ENCODE results near the gene LGR4. TPM values are rescaled to one million over a fixed set of nuclear protein-coding genes. Genes with fewer than 3 reads are reported as not detected.
A peak's percentile ranks its signal among the peaks of the same experiment; 100 is the strongest.

The LGR4 gene
- total and polyA plus RNA-seq, 2 of the 13 experiments (the other 11 are each of a cell fraction or from before 2014, with no cell fraction given) = 42.1 to 68.7 TPM

DNA sequence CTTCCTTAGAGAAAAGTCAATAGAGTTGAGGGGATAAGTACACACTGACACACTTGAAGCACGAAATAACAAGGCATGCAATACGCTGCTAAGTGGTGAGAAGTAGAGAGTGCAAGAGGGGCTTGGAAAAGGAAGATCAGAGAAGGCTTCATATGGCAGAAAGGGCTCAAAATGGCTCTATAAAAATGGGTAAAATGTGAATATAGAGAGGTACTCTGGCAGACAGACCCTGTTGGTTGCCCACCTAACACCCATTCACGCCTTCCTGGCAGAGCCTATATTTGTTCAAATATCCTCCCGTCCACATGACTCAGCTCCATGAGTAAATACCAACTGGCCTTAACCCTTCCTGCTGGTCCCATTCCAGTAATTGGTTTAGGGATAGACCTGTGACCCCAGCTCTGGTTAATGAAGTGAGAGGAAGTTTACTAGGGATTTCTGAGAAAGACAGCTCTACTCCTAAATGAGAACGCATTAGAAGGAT, 70.7 kb downstream of the LGR4 start (continued):
- TF ChIP-seq, protein P1, sequence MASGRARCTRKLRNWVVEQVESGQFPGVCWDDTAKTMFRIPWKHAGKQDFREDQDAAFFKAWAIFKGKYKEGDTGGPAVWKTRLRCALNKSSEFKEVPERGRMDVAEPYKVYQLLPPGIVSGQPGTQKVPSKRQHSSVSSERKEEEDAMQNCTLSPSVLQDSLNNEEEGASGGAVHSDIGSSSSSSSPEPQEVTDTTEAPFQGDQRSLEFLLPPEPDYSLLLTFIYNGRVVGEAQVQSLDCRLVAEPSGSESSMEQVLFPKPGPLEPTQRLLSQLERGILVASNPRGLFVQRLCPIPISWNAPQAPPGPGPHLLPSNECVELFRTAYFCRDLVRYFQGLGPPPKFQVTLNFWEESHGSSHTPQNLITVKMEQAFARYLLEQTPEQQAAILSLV (CRISPR knock-in tag; IDR thresholded peaks at IDR 0.05; ENCODE audit: borderline replicate concordance) = no peak; the same call in 1 of the 2 replicates
- TF ChIP-seq, protein P2, sequence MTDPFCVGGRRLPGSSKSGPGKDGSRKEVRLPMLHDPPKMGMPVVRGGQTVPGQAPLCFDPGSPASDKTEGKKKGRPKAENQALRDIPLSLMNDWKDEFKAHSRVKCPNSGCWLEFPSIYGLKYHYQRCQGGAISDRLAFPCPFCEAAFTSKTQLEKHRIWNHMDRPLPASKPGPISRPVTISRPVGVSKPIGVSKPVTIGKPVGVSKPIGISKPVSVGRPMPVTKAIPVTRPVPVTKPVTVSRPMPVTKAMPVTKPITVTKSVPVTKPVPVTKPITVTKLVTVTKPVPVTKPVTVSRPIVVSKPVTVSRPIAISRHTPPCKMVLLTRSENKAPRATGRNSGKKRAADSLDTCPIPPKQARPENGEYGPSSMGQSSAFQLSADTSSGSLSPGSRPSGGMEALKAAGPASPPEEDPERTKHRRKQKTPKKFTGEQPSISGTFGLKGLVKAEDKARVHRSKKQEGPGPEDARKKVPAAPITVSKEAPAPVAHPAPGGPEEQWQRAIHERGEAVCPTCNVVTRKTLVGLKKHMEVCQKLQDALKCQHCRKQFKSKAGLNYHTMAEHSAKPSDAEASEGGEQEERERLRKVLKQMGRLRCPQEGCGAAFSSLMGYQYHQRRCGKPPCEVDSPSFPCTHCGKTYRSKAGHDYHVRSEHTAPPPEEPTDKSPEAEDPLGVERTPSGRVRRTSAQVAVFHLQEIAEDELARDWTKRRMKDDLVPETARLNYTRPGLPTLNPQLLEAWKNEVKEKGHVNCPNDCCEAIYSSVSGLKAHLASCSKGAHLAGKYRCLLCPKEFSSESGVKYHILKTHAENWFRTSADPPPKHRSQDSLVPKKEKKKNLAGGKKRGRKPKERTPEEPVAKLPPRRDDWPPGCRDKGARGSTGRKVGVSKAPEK (CRISPR knock-in tag; IDR thresholded peaks at IDR 0.05; ENCODE audit: borderline replicate concordance) = 0 out of 2 replicates have a peak, but pooled peaks have one; percentile 40
- no peak for TF ChIP-seq ZMYM2 (CRISPR knock-in tag; IDR thresholded peaks at IDR 0.05)
- no peak for TF ChIP-seq MTF1 (CRISPR knock-in tag; IDR thresholded peaks at IDR 0.05)
- peak; percentile 49; the same call in 1 of the 2 replicates for TF ChIP-seq ZMAT3 (CRISPR knock-in tag; conservative IDR thresholded peaks at IDR 0.05)
- TF ChIP-seq SAFB2 (CRISPR knock-in tag; IDR thresholded peaks at IDR 0.05; ENCODE audit: borderline replicate concordance, low read depth) = peak; percentile 49; the same call in 1 of the 2 replicates
- no peak for TF ChIP-seq ZNF337 (CRISPR knock-in tag; IDR thresholded peaks at IDR 0.05; ENCODE audit: borderline replicate concordance, low read depth)
- TF ChIP-seq TARDBP (CRISPR knock-in tag; IDR thresholded peaks at IDR 0.05) = peak; percentile 57; the same call in 1 of the 2 replicates
- peak; percentile 59; the same call in 1 of the 2 replicates for TF ChIP-seq KLF6 (CRISPR knock-in tag; IDR thresholded peaks at IDR 0.05)
- TF ChIP-seq, protein P3, sequence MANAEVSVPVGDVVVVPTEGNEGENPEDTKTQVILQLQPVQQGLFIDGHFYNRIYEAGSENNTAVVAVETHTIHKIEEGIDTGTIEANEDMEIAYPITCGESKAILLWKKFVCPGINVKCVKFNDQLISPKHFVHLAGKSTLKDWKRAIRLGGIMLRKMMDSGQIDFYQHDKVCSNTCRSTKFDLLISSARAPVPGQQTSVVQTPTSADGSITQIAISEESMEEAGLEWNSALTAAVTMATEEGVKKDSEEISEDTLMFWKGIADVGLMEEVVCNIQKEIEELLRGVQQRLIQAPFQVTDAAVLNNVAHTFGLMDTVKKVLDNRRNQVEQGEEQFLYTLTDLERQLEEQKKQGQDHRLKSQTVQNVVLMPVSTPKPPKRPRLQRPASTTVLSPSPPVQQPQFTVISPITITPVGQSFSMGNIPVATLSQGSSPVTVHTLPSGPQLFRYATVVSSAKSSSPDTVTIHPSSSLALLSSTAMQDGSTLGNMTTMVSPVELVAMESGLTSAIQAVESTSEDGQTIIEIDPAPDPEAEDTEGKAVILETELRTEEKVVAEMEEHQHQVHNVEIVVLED (CRISPR knock-in tag; IDR thresholded peaks at IDR 0.05; ENCODE audit: borderline replicate concordance) = no peak
- no peak for TF ChIP-seq SP1 (IDR thresholded peaks at IDR 0.05)
- no peak for TF ChIP-seq SP1 (CRISPR knock-in tag; IDR thresholded peaks at IDR 0.05)
- TF ChIP-seq, protein P4, sequence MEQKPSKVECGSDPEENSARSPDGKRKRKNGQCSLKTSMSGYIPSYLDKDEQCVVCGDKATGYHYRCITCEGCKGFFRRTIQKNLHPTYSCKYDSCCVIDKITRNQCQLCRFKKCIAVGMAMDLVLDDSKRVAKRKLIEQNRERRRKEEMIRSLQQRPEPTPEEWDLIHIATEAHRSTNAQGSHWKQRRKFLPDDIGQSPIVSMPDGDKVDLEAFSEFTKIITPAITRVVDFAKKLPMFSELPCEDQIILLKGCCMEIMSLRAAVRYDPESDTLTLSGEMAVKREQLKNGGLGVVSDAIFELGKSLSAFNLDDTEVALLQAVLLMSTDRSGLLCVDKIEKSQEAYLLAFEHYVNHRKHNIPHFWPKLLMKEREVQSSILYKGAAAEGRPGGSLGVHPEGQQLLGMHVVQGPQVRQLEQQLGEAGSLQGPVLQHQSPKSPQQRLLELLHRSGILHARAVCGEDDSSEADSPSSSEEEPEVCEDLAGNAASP (CRISPR knock-in tag; IDR thresholded peaks at IDR 0.05; ENCODE audit: borderline replicate concordance) = peak; percentile 79; the same call in 1 of the 2 replicates
- TF ChIP-seq CC2D1A (CRISPR knock-in tag; IDR thresholded peaks at IDR 0.05) = no peak
- TF ChIP-seq ZNF543 (CRISPR knock-in tag; IDR thresholded peaks at IDR 0.05) = no peak
- TF ChIP-seq, protein P5, sequence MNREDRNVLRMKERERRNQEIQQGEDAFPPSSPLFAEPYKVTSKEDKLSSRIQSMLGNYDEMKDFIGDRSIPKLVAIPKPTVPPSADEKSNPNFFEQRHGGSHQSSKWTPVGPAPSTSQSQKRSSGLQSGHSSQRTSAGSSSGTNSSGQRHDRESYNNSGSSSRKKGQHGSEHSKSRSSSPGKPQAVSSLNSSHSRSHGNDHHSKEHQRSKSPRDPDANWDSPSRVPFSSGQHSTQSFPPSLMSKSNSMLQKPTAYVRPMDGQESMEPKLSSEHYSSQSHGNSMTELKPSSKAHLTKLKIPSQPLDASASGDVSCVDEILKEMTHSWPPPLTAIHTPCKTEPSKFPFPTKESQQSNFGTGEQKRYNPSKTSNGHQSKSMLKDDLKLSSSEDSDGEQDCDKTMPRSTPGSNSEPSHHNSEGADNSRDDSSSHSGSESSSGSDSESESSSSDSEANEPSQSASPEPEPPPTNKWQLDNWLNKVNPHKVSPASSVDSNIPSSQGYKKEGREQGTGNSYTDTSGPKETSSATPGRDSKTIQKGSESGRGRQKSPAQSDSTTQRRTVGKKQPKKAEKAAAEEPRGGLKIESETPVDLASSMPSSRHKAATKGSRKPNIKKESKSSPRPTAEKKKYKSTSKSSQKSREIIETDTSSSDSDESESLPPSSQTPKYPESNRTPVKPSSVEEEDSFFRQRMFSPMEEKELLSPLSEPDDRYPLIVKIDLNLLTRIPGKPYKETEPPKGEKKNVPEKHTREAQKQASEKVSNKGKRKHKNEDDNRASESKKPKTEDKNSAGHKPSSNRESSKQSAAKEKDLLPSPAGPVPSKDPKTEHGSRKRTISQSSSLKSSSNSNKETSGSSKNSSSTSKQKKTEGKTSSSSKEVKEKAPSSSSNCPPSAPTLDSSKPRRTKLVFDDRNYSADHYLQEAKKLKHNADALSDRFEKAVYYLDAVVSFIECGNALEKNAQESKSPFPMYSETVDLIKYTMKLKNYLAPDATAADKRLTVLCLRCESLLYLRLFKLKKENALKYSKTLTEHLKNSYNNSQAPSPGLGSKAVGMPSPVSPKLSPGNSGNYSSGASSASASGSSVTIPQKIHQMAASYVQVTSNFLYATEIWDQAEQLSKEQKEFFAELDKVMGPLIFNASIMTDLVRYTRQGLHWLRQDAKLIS (CRISPR knock-in tag; IDR thresholded peaks at IDR 0.05) = no peak
- TF ChIP-seq, protein P6, sequence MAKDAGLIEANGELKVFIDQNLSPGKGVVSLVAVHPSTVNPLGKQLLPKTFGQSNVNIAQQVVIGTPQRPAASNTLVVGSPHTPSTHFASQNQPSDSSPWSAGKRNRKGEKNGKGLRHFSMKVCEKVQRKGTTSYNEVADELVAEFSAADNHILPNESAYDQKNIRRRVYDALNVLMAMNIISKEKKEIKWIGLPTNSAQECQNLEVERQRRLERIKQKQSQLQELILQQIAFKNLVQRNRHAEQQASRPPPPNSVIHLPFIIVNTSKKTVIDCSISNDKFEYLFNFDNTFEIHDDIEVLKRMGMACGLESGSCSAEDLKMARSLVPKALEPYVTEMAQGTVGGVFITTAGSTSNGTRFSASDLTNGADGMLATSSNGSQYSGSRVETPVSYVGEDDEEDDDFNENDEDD (CRISPR knock-in tag; IDR thresholded peaks at IDR 0.05; ENCODE audit: borderline replicate concordance) = no peak
- TF ChIP-seq KMT2A (CRISPR knock-in tag; IDR thresholded peaks at IDR 0.05) = no peak; the same call in 1 of the 2 replicates

All from HepG2 (cell line).